ENCODE results near the gene RNF212B.

Gene RNF212B

DNA sequence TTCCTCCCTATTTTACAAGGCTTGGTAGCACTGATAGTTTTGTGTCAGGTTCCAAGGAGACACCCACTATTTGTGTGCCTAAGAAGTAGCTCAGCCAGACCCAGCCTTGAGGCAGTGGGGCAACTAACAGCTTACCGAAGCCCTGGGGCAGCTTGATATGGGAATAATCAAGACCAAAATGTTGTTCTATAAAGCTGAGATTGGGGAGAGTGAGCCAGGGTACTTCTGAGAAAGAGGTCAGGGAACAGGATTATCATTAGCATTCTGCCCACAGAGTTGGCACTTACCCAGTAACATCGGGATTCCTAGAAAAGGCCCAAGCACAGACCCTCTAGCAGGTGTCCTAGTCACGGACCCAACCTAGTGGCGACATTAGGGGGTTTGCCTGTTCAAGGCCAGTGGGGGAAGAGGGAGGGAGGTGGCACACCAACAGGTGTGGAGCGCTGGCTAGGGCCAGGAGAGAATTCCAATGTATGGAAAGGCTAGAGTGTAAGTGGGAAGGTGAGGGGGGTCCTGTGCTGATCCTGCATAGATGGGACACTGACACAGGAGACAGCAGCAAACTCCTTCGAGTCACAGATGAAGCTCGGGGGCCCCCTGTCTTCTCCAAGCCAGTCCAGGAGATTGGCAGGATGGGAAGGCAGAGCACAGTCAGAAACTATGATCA, 60.0 kb downstream of the RNF212B start:
- DNase-seq, result no peak

DNA sequence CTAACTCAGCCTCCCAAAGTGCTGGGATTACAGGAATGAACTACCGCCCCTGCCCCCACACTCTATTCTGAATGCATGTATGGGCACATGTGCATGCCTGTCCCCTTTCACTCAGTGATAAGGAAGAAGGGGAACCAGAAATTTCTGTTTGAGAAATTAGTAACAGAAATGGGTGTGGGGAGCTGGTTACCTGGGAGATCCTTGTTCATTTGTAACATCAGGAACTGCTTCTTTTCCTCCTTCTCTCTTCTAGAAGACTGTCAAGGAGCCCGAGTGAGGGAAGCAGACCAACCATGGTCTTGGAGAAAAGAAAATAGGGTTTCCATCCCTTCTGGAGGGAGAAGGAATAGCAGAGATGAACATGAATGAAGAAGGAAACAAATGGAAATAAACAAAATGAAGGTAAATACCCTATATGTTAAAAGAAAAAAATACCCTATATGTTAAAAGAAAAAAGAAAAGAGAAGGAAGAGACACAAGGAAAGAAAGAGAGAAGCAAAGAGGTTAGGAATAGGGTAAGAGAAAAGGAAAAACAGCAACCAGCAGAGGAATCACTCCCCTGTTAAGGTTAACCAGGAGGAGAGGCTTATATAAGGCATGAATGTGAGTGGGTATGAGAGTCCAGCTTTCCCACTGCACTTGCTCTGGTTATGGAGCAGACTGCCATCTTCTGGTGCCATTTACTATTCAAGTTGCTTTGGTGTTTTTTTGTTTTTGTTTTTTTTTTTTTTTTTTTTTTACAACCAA, 61.6 kb downstream of the RNF212B start:
- DNase-seq, result peak; percentile 29

DNA sequence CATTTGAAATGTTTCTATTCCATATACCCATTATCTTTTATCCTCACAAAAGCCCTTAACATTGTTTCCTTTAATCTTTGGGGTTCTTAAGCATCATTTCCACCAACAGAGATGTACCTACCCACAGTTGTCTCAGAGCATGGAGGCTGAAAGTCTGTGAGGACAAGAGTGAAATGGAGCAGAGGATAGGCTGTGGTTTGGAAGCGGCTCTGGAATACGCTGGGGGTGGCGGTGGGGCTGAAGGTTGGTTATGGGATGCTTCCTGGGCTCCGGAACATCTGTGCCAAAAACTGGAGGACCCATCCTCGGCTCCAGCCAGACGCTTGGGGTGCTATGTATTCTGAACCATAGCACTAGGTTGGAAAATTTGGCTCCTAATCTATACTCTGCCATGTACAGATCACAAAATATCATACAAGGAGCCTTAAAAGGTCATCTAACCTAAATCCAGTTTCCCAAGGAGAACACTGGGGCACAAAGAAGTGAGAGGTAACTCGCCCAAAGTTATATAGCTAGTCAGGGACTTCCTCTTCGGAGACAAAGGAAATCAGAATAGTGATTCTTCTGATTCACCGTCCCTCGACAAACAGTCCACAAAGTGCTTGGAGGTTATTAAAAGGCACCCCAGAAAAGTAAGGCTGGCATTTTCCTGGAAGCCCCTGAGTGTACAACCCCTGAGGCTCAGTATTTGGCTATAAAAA, 62.4 kb downstream of the RNF212B start:
- DNase-seq, result no peak

DNA sequence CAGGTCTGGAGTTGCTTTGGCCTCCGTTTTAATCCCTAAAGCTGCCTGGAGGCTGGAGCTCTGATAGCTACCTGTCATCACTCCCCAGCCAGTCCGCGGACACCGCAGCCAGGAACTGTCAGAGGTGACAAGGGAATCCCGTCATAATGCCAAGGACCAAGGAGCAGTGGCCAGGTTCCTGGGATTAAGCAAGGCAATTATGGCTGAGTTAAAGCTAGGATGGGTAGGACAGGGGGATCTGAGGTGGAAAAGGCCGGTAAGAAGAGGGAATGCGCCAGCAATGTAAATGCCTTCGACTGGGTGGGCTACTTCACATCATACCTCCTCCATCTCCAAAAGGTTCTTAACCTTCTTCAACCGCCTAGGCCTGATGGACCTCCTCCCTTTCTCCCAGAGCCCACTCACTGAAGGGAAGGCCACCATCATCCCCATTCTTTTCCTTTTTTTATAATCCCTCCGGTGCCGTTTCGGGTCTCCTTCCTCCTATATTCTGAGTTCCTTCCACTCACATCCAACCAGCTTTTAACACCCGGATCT, 63.0 kb downstream of the RNF212B start:
- DNase-seq, result no peak

DNA sequence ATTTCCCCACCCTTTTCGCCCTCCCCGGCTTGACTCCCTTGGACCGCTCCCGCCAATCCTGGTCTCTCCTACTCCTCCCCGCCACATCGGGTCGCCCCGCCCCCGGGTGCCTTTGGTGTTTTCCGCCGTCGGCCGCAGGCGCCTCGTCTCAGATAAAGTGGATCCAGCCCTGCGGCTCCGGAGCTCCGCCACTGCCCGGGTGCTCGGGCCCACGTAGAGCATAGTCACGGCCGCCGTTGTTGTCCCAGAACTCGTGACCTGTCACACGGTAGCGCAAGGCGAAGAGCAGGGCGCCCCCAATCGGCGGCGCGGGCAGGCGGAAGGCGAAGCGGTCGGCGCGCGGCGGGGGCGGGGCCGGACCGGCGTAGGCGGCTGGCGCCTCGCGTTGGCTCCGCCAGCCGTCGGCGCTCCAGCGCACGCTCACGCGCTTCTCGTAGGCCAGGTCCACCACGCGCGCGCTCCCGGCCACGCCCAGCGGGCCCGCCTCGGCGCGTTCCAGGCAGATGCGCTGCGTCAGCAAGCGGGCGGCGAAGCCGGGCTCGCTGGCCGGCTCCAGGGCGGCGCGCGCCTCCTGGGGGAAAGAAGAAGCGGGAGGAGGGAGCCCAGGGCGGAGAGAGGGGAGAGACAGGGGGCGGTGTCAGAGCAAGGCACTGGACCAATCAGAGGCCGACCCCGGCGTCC, 63.7 kb downstream of the RNF212B start:
- peak; percentile 99 for DNase-seq

DNA sequence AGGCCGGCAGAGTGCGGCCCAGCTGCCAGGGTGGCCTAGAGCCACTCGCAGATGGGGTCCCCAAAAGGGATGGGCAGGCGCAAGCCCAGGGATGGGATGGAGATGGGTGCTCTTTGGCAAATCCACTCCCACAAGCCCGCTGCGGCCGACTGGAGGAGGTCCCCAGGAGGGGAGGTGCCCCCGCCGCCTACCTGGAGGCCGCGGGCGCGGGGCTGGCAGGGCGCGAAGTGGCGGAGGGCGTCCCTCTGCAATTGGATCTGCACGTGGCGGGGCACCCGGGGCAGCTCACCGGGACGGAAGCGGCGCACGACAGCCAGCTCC, 64.2 kb downstream of the RNF212B start:
- peak; percentile 79 for DNase-seq

DNA sequence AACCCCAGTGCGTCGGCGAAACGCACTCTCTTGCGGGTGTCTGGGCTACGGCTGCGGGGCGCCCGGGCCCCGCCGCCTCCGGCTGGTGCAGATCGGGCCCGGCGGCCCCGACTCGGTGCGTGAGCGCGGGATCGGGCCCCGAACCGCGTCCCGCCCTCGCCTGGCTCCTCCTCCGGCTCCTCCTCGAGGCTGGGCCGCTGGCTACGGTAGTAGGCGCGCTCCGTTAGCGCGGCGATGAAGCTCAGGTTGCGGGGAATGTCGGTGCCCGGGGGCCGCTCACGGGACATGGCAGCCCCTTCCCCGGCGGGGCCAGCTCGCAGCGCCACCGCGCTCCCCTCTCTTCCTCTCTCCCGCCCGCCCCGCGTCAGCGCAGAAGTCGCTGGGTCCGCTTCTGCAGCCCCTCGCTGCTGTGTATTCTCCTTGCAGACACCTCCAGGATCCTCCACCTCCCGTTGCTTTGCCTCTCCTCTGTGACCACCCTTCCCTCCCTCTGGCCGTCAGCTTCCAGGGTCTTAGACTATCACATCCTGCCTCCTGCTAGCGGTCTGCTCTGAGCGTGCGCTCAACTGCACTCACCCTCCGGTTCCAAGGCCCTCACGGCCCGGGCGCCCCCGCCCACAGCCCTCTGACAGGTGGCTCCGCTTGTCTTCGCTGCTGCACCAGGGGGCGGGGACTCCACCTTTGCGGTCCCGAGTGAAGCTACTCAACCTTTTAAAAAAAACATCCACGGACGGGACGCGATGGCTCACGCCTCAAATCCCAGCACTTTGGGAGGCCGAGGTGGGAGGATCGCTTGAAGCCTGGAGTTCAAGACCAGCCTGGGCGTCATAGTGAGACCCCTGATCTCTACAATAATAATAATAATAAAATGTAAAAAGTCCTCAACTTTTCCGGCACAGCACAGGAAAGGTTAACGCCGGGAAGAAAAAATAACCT, 64.8 kb downstream of the RNF212B start, which contains the start of gene PPP1R3E:
PPP1R3E (minus strand) TSS at position 570 of the 936 bp plus-strand sequence; CDS start at position 287, 283 bp downstream.
- DNase-seq, result peak; percentile 56

DNA sequence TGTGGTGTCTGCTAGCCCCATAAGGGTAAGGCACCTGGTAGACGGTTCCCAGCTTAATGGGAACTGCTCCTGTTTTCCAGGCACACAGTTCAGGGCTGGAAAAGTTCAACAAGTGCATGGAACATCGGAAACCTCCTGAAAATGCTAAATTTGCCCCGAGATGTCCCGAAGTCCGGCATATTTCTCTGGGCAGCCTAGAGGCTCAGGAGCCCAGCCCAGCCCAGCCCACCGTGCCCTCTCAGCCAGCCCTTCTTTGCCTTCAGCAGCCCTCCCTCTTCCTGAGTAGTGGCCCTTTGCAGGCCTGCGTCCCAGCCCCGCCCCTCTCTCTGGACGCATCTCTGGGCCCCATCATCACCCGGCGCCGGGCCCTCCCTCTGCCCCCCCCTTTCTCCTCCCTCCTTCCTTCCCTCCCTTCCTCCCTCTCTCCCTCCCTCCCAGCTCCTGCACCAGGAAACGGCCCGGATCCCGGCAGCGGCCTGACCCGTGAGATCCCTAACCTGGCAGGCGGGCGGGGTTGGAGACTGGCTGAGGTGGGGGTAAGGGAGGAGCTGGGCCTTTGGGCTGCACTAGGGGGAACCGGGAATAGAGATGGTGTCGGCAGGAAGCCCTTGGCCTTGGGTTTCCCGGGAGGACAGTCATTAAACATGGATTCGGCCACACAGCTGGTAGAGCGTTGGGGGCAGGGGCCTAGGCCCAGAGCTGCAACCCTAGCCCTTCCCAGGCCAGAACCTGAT, 68.8 kb downstream of the RNF212B start, which contains the start of gene BCL2L2:
BCL2L2 (plus strand) TSS at position 422 of the 734 bp plus-strand sequence. CDS start 935 bp downstream, outside the sequence.
- peak; percentile 81 for DNase-seq

DNA sequence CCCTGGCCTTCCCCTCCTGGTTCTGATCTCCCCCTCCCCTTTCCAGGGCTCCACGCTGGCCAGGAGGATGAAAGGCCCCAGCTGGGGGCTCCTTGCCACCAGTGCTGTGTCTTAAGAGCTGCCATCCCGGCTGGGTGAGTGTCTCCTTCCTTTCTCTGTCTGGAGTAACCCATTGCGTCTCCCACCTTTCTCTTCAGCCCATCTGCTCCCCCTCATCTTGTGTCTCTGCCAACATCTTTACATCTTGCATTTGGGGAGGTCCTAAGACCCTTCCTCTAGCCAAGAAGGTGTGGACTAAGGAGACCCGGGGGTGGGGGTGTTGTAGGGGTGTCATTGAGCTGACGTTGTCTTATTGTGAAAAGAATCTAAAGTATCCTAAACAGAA, 69.4 kb downstream of the RNF212B start:
- no peak for DNase-seq

DNA sequence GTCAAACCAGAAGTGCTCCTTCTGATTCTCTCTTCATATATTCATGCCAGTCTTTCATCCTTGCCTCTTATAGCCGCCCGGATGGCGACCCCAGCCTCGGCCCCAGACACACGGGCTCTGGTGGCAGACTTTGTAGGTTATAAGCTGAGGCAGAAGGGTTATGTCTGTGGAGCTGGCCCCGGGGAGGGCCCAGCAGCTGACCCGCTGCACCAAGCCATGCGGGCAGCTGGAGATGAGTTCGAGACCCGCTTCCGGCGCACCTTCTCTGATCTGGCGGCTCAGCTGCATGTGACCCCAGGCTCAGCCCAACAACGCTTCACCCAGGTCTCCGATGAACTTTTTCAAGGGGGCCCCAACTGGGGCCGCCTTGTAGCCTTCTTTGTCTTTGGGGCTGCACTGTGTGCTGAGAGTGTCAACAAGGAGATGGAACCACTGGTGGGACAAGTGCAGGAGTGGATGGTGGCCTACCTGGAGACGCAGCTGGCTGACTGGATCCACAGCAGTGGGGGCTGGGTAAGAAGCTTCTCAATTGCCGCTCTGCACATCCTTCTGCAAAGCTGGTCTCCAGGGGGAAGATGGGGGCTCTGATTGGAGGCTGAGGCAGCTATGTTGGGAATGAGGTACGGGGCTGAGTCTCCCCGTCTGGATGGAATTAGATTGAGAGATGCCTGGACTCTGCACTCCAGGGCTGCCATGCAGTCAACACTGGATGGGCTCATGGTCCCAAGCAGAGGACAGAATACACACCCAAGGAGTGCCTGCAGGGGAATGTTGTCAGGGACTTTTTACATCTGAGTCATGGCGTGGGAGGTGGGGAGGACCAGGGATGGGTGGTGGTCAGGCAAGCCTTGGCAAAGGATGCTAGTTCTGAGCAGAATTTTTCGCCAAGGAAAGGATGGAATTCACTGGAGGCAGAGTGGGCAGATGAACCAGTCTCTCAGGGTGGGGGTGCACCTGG, 70.2 kb downstream of the RNF212B start:
- no peak for DNase-seq

DNA sequence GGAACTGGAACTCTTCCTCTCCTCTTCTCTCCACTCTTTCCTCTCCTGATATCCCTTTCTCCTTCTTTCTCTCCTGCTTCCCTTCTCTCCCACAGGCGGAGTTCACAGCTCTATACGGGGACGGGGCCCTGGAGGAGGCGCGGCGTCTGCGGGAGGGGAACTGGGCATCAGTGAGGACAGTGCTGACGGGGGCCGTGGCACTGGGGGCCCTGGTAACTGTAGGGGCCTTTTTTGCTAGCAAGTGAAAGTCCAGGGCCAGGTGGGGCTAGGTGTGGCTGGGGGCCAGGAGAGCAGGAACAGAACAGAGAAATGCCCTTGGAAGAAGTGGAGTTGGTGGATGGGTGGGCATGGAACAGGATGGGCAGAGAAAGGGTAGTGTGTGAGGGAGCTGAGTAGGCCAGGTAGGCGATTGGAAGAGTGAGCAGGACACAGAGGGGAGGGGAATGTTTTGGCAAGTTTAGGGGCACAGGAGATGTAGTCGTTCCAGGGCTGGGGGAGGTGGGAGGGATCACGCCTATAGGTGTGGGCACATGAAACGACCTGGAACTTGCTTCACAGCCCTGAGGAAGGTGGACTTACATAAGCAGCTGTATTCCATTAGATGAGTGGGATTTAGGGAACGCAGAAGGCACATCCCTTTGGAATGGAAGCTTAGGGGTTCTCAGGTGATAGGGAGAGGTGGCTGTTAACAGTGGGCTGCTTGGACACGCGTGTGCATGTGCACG, 71.1 kb downstream of the RNF212B start:
- no peak for DNase-seq

DNA sequence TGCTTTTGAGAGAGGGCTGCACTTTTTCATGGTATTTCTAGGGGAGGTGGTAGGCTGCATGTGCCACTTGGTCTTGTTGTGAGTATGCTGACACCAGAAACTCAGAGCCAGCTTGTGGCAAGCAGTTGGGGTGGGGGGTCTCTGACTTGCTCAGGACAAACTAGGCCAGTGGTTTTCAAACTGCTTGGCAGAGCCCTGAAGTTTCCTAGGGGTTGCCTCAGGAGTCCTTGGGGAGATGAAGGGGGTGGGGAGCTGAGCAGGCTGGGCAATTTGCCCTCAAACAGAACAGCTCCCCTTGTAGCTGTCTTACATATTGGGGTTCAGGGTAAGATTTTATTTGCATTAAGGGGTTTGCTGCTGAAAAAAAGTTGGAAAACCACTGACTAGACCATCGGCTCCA, 72.8 kb downstream of the RNF212B start:
- no peak for DNase-seq

DNA sequence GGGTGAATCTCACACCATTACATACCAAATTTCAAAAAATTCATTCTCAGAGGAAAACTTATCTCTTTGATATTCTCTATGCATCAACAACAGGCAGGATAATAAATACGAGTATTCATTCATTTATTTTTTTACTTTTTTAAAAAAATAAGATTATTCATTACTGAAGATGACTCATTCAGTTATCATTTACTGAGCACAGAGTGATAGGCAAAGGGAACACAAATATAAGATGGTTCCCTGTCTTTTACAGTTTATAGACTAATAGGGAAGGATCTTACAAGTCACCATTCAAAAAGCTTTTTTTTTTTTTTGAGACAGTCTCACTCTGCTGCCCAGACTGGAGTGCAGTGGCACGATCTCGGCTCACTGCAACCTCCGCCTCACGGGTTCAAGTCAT, 78.6 kb downstream of the RNF212B start:
- no peak for DNase-seq

DNA sequence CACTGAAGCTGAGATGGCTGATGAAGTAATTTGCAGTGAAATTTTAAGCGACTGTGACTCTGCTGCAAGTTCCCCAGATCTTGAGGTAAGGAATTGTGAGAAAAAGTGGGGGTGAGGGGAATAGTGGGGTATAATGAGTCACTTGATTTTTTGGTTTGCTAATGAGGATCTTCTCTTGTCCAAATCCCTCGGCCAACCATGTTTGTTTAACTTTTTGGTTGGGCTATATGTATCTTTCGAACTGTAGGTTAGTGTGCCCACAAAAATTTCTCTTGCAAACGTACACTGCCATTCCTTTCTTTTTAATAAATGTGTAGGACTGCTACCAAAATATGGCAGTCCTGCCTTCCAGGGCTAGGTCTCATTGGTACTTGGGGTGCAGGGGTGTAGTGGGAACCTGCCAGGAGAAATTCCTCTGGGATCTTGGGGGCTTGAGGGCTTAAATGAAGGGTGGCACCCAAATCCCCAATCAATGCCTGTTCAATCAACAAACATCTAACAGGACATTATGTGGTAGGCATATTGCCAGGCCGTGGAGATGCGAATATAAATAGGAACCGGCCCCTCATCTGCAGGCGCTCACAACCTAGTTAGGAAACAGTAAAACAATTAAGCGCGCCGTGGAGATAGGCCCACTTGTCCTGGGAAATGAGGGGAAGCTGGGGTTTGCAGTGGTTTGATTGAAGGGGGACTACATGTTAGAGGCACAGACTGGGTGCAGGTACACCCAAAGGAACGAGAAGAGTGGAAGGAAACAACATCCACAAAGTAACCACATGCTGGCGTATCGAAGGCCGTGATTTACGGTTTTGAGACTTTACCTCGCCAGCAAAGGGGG, 82.2 kb downstream of the RNF212B start:
- no peak for DNase-seq

DNA sequence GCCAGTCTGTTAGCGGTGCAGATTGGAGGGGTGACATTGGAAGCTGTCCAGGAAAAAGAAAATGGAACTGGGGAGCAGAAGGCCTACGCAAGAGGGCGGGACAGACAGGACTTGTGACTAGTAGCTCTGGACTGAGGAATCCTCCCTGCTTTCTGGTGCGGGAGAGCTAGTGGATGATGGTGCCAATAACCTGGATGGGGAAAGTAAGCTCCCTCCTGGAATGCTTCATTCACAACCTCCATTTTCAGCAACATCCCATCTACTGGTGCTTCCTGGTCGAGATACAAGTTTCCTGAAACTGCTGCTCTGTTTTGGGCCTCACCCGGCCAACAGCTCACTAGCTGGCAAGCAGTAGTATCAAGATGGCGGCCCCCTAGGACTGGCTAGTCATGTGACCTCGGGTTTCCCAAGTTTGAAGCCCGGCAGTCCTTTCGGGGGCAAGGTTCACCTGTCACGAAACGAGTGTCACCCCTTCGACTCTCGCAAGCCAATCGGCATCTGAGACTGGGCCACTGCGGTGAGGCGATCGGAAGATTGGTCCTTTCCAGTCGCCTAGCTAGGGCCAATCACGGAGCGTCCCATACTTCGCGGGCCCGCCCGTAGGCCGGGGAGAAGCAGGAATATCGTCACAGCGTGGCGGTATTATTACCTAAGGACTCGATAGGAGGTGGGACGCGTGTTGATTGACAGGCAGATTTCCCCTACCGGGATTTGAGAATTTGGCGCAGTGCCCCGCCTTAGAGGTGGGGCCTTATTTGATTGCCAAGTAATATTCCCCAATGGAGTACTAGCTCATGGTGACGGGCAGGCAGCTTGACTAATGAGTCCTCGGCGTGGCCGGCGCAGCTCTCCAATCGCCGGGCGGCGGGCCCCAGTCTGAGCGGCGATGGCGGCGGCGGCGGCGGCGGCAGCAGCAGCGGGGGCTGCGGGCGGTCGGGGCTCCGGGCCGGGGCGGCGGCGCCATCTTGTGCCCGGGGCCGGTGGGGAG, 83.1 kb downstream of the RNF212B start, which contains the start of gene PABPN1:
PABPN1 (plus strand) TSS at position 874 of the 988 bp plus-strand sequence; CDS start at position 887, 13 bp downstream.
- DNase-seq, result peak; percentile 99
